Subcutaneous abdominal adipose tissue (tissue), 5 donors: ENCODE data around the gene ADISSP.

ENCODE experiments used
- H3K27ac ChIP-seq: one replicate; pipeline ENCODE4 v1.7.0; 2013; ENCODE audit warnings: low read depth, mild to moderate bottlenecking, inconsistent platforms, low read length, moderate library complexity
- H3K27me3 ChIP-seq, 5 donors: one replicate each; pipeline ENCODE4 v1.7.0; 2013; ENCODE audit warnings: low read length in 5 of 5, inconsistent platforms in 1 of 5; ENCODE audit not compliant: control insufficient read depth in 5 of 5, insufficient read depth in 4 of 5
- H3K36me3 ChIP-seq, 5 donors: one replicate each; pipeline ENCODE4 v1.7.0; 2013; ENCODE audit warnings: low read length in 5 of 5; ENCODE audit not compliant: control insufficient read depth in 5 of 5, insufficient read depth in 5 of 5
- H3K4me1 ChIP-seq, 5 donors: one replicate each; pipeline ENCODE4 v1.7.0; 2013; ENCODE audit warnings: low read length in 5 of 5, mild to moderate bottlenecking in 3 of 5, moderate library complexity in 1 of 5; ENCODE audit not compliant: control insufficient read depth in 5 of 5, insufficient read depth in 5 of 5
- H3K4me3 ChIP-seq, 5 donors: one replicate each; pipeline ENCODE4 v1.7.0; 2013; ENCODE audit warnings: low read length in 5 of 5, low read depth in 1 of 5
- H3K9ac ChIP-seq, 5 donors: one replicate each; pipeline ENCODE4 v1.7.0; 2013; ENCODE audit warnings: low read length in 5 of 5, mild to moderate bottlenecking in 4 of 5, moderate library complexity in 3 of 5
- H3K9me3 ChIP-seq, 5 donors: one replicate each; pipeline ENCODE4 v1.7.0; 2013; ENCODE audit warnings: low read length in 5 of 5; ENCODE audit not compliant: control insufficient read depth in 5 of 5
- donor health status: healthy.
- donor health status: healthy.
- donor health status: healthy.
- donor health status: healthy.
- donor health status: healthy.

Gene ADISSP

GRCh38 chr20:3707508-3707899 lies 60.0 kb downstream of the ADISSP start:
- Histone ChIP-seq H3K27me3 (no peaks in the 10 kb centered on the region), H3K9me3 (no peaks in the 10 kb centered on the region), H3K4me3 (no peak overlapping the region), H3K27ac (no peak overlapping the region), H3K4me1 (peaks cover 0 to 41% (median 28%) of the 10 kb centered on the region in 5 donors), H3K36me3 (peaks cover 0 to 24% (median 0%) of the 10 kb centered on the region in 5 donors), H3K9ac (no peak overlapping the region)

- no peak overlapping the region for H3K4me3 ChIP-seq
- H3K4me1 ChIP-seq, result peaks cover 0 to 41% (median 28%) of the 10 kb centered on the region in 5 donors
- no peak overlapping the region for H3K27ac ChIP-seq
- H3K9ac ChIP-seq, result no peak overlapping the region
- H3K9me3 ChIP-seq, result no peaks in the 10 kb centered on the region
- no peaks in the 10 kb centered on the region for H3K27me3 ChIP-seq
- H3K36me3 ChIP-seq, result peaks cover 0 to 25% (median 0%) of the 10 kb centered on the region in 5 donors
Observed at GRCh38 chr20:3706774-3707507, 60.6 kb downstream of the ADISSP start.

GRCh38 chr20:3705970-3706739 lies 61.4 kb downstream of the ADISSP start:
- Histone ChIP-seq H3K4me1 (peaks cover 0 to 35% (median 25%) of the 10 kb centered on the region in 5 donors), H3K27me3 (no peaks in the 10 kb centered on the region), H3K9ac (no peak overlapping the region), H3K9me3 (no peaks in the 10 kb centered on the region), H3K36me3 (peaks cover 0 to 32% (median 0%) of the 10 kb centered on the region in 5 donors), H3K27ac (no peak overlapping the region), H3K4me3 (no peak overlapping the region)

GRCh38 chr20:3705491-3705969 lies 62.0 kb downstream of the ADISSP start:
- no peak overlapping the region for H3K27ac ChIP-seq
- peaks cover 0 to 34% (median 0%) of the 10 kb centered on the region in 5 donors for H3K36me3 ChIP-seq
- no peak overlapping the region for H3K9ac ChIP-seq
- peaks cover 0 to 29% (median 20%) of the 10 kb centered on the region in 5 donors for H3K4me1 ChIP-seq
- no peak overlapping the region for H3K4me3 ChIP-seq
- no peaks in the 10 kb centered on the region for H3K9me3 ChIP-seq
- H3K27me3 ChIP-seq, result no peaks in the 10 kb centered on the region

GRCh38 chr20:3704087-3704486 lies 63.5 kb downstream of the ADISSP start:
- Histone ChIP-seq H3K9me3 (no peaks in the 10 kb centered on the region), H3K36me3 (peaks cover 0 to 37% (median 0%) of the 10 kb centered on the region in 5 donors), H3K4me1 (peaks cover 0 to 20% (median 8%) of the 10 kb centered on the region in 5 donors), H3K4me3 (no peak overlapping the region), H3K27ac (no peak overlapping the region), H3K27me3 (no peaks in the 10 kb centered on the region), H3K9ac (no peak overlapping the region)
